Measurements from ENCODE around the gene MUC16.

- TF ChIP-seq CTCF (conservative IDR thresholded peaks at IDR 0.05; ENCODE audit: low read depth, low read length), result no peak
- no peak for TF ChIP-seq EZH2 (IDR thresholded peaks at IDR 0.05; ENCODE audit: low read length, unreplicated experiment)
- no peak for TF ChIP-seq EZH2phosphoT487 (IDR thresholded peaks at IDR 0.05; ENCODE audit: borderline replicate concordance, low read length)
Observed at GRCh38 chr19:9039728-9040127, 29.5 kb upstream of the MUC16 start.
